Calu3 (cell line): ENCODE measurements around the gene ZNF618. TPM values are rescaled to one million over a fixed set of nuclear protein-coding genes. Genes with fewer than 3 reads are reported as not detected.

Experiments used
- BruUV-seq: library from RNA; stranded (reverse); fragments of 400-500 nt; replicated peaks from 2 replicates; lab custom pipeline; 2021; lab: Mats Ljungman, UMichigan
- CTCF ChIA-PET: fragments of 300-600 bp; sonication (Branson Sonifier 250); formaldehyde crosslinking; loops from one replicate; lab custom pipeline; 2022; ENCODE audit warnings: antibody characterized with exemption; lab: Charles Lee
- DNase-seq: peaks from one replicate; pipeline ENCODE4 v3.0.0; 2022
- H3K27ac Mint-ChIP-seq: one replicate; pipeline ENCODE4 v1.8.0; 2022; ENCODE audit warnings: mixed read lengths; ENCODE audit not compliant: unreplicated experiment
- H3K27me3 Mint-ChIP-seq: one replicate; pipeline ENCODE4 v1.8.0; 2022; ENCODE audit warnings: mixed read lengths; ENCODE audit not compliant: unreplicated experiment
- H3K36me3 Mint-ChIP-seq: one replicate; pipeline ENCODE4 v1.8.0; 2022; ENCODE audit warnings: mild to moderate bottlenecking, moderate library complexity, mixed read lengths; ENCODE audit not compliant: insufficient read depth, unreplicated experiment
- H3K4me1 Mint-ChIP-seq: one replicate; pipeline ENCODE4 v1.8.0; 2022; ENCODE audit warnings: mild to moderate bottlenecking, low read depth, mixed read lengths; ENCODE audit not compliant: unreplicated experiment
- H3K4me3 Mint-ChIP-seq: one replicate; pipeline ENCODE4 v1.8.0; 2022; ENCODE audit warnings: mild to moderate bottlenecking, low read depth, moderate library complexity, mixed read lengths; ENCODE audit not compliant: unreplicated experiment
- H3K9me3 Mint-ChIP-seq: one replicate; pipeline ENCODE4 v1.8.0; 2022; ENCODE audit warnings: low read depth, mixed read lengths; ENCODE audit not compliant: unreplicated experiment
- intact Hi-C: fragments of 100-400 bp; cut with micrococcal nuclease; formaldehyde crosslinking; loops from one replicate; pipeline ENCODE4 v1.10.0; 2022; ENCODE audit not compliant: unreplicated experiment
- total RNA-seq: library from RNA; stranded (reverse); gene quantifications from 2 replicates; pipeline ENCODE4 v1.2.3, GENCODE V29; 2022
- TF ChIP-seq, protein P1 (sequence below): fragments of 200-600 bp; IDR thresholded peaks from one replicate; pipeline ENCODE4 v1.8.0; 2022; ENCODE audit warnings: antibody characterized with exemption; ENCODE audit not compliant: unreplicated experiment

The ZNF618 gene
- total RNA-seq, 1 experiment from 2014 or later, result 20.3 TPM

- Mint-ChIP-seq H3K36me3 (no peaks in the 10 kb centered on the region), H3K9me3 (peaks cover 4% of the 10 kb centered on the region), H3K4me1 (no peaks in the 10 kb centered on the region), H3K4me3 (no peak overlapping the region), H3K27ac (no peak overlapping the region), H3K27me3 (no peaks in the 10 kb centered on the region)
- intact Hi-C loops, result no loop called here
- no peak for DNase-seq
- CTCF ChIA-PET, result no interaction called here
- BruUV-seq, result no TSS peak
- TF ChIP-seq, protein P1, sequence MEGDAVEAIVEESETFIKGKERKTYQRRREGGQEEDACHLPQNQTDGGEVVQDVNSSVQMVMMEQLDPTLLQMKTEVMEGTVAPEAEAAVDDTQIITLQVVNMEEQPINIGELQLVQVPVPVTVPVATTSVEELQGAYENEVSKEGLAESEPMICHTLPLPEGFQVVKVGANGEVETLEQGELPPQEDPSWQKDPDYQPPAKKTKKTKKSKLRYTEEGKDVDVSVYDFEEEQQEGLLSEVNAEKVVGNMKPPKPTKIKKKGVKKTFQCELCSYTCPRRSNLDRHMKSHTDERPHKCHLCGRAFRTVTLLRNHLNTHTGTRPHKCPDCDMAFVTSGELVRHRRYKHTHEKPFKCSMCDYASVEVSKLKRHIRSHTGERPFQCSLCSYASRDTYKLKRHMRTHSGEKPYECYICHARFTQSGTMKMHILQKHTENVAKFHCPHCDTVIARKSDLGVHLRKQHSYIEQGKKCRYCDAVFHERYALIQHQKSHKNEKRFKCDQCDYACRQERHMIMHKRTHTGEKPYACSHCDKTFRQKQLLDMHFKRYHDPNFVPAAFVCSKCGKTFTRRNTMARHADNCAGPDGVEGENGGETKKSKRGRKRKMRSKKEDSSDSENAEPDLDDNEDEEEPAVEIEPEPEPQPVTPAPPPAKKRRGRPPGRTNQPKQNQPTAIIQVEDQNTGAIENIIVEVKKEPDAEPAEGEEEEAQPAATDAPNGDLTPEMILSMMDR, result no peak
Observed at GRCh38 chr9:113926211-113926610, 50.1 kb downstream of the ZNF618 start.

GRCh38 chr9:113927277-113927676 is 51.2 kb downstream of the ZNF618 start:
- Mint-ChIP-seq H3K27ac (no peak overlapping the region), H3K27me3 (no peaks in the 10 kb centered on the region), H3K4me1 (no peaks in the 10 kb centered on the region), H3K4me3 (no peak overlapping the region), H3K36me3 (no peaks in the 10 kb centered on the region), H3K9me3 (peaks cover 4% of the 10 kb centered on the region)
- BruUV-seq, result no TSS peak
- TF ChIP-seq, protein P1, result no peak
- intact Hi-C loops, result no loop called here
- CTCF ChIA-PET, result no interaction called here
- no peak for DNase-seq

- TF ChIP-seq, protein P1, result no peak
- Mint-ChIP-seq H3K27ac (no peak overlapping the region), H3K36me3 (no peaks in the 10 kb centered on the region), H3K4me3 (no peak overlapping the region), H3K4me1 (no peaks in the 10 kb centered on the region), H3K9me3 (peaks cover 4% of the 10 kb centered on the region), H3K27me3 (no peaks in the 10 kb centered on the region)
- no TSS peak for BruUV-seq
- intact Hi-C loops, result no loop called here
- no peak for DNase-seq
- CTCF ChIA-PET, result no interaction called here
Observed at GRCh38 chr9:113928269-113928668, 52.2 kb downstream of the ZNF618 start.

- H3K27me3 Mint-ChIP-seq, result no peaks in the 10 kb centered on the region
- CTCF ChIA-PET, result interaction anchor here (0.7 kb wide), 1 partner anchor 677 kb away, joined by 3 read pairs; no protein-coding TSS in a partner anchor
- intact Hi-C loops, result no loop called here
- no peak overlapping the region for H3K27ac Mint-ChIP-seq
- no TSS peak for BruUV-seq
- TF ChIP-seq, protein P1, result no peak
- no peaks in the 10 kb centered on the region for H3K36me3 Mint-ChIP-seq
- no peak overlapping the region for H3K4me3 Mint-ChIP-seq
- no peak for DNase-seq
- H3K9me3 Mint-ChIP-seq, result peaks cover 4% of the 10 kb centered on the region
- no peaks in the 10 kb centered on the region for H3K4me1 Mint-ChIP-seq
Observed at GRCh38 chr9:113929634-113930389, 53.7 kb downstream of the ZNF618 start.
